ENCODE results near the gene RALGAPA2.

Gene RALGAPA2

GRCh38 chr20:20668639-20669038 is 43.8 kb downstream of the RALGAPA2 start:
- H3K4me2 ChIP-seq (ENCODE audit: low read length) = no peak overlapping the region
- H3K4me1 ChIP-seq (ENCODE audit: insufficient read depth, low read length, severe bottlenecking) = peaks cover 3% of the 10 kb centered on the region
- H3K27ac ChIP-seq (ENCODE audit: low read depth, low read length, poor library complexity, severe bottlenecking) = no peak overlapping the region
- no peaks in the 10 kb centered on the region for H3K9me2 ChIP-seq (ENCODE audit: low read depth, low read length)
- no peaks in the 10 kb centered on the region; the same call in 1 of the 2 replicates for H3K27me3 ChIP-seq (ENCODE audit: insufficient read depth, low read length)
- no peak overlapping the region for H3K9ac ChIP-seq (ENCODE audit: low read length)
- no peak overlapping the region for H2AFZ ChIP-seq (ENCODE audit: low read length)
- no peaks in the 10 kb centered on the region for H4K20me1 ChIP-seq (ENCODE audit: insufficient read depth, low read length)
- H3F3A ChIP-seq (ENCODE audit: insufficient read depth, low read length) = no peaks in the 10 kb centered on the region
- H3K79me2 ChIP-seq (ENCODE audit: insufficient read depth, low read length) = no peaks in the 10 kb centered on the region
- TF ChIP-seq CTCF (IDR thresholded peaks at IDR 0.05; ENCODE audit: low read length) (no peak), EZH2 (IDR thresholded peaks at IDR 0.05; ENCODE audit: borderline replicate concordance, low read length) (no peak)
- H3K9me3 ChIP-seq (ENCODE audit: low read length) = no peaks in the 10 kb centered on the region
- H3K4me3 ChIP-seq (ENCODE audit: low read depth, low read length, poor library complexity, severe bottlenecking) = no peak overlapping the region
- no peaks in the 10 kb centered on the region for H3K36me3 ChIP-seq (ENCODE audit: insufficient read depth, low read length)

- Histone ChIP-seq H3K79me2 (ENCODE audit: insufficient read depth, low read length) (no peaks in the 10 kb centered on the region), H3K27me3 (ENCODE audit: insufficient read depth, low read length) (no peaks in the 10 kb centered on the region; the same call in 1 of the 2 replicates), H4K20me1 (ENCODE audit: insufficient read depth, low read length) (no peaks in the 10 kb centered on the region), H2AFZ (ENCODE audit: low read length) (no peak overlapping the region), H3K27ac (ENCODE audit: low read depth, low read length, poor library complexity, severe bottlenecking) (no peak overlapping the region), H3K9ac (ENCODE audit: low read length) (no peak overlapping the region), H3K9me2 (ENCODE audit: low read depth, low read length) (no peaks in the 10 kb centered on the region), H3K4me3 (ENCODE audit: low read depth, low read length, poor library complexity, severe bottlenecking) (no peak overlapping the region), H3K4me1 (ENCODE audit: insufficient read depth, low read length, severe bottlenecking) (peaks cover 3% of the 10 kb centered on the region), H3F3A (ENCODE audit: insufficient read depth, low read length) (no peaks in the 10 kb centered on the region), H3K36me3 (ENCODE audit: insufficient read depth, low read length) (no peaks in the 10 kb centered on the region), H3K4me2 (ENCODE audit: low read length) (no peak overlapping the region), H3K9me3 (ENCODE audit: low read length) (no peaks in the 10 kb centered on the region)
- no peak for TF ChIP-seq EZH2 (IDR thresholded peaks at IDR 0.05; ENCODE audit: borderline replicate concordance, low read length)
- no peak for TF ChIP-seq CTCF (IDR thresholded peaks at IDR 0.05; ENCODE audit: low read length)
Observed at GRCh38 chr20:20666359-20666758, 46.1 kb downstream of the RALGAPA2 start.

GRCh38 chr20:20665606-20666332 is 46.7 kb downstream of the RALGAPA2 start:
- Histone ChIP-seq H3K4me3 (ENCODE audit: low read depth, low read length, poor library complexity, severe bottlenecking) (no peak overlapping the region), H3K4me2 (ENCODE audit: low read length) (no peak overlapping the region), H4K20me1 (ENCODE audit: insufficient read depth, low read length) (no peaks in the 10 kb centered on the region), H3K9me2 (ENCODE audit: low read depth, low read length) (no peaks in the 10 kb centered on the region), H3K9ac (ENCODE audit: low read length) (no peak overlapping the region), H3K4me1 (ENCODE audit: insufficient read depth, low read length, severe bottlenecking) (peaks cover 3% of the 10 kb centered on the region), H3K27me3 (ENCODE audit: insufficient read depth, low read length) (no peaks in the 10 kb centered on the region), H3K27ac (ENCODE audit: low read depth, low read length, poor library complexity, severe bottlenecking) (no peak overlapping the region), H3K36me3 (ENCODE audit: insufficient read depth, low read length) (no peaks in the 10 kb centered on the region), H3K79me2 (ENCODE audit: insufficient read depth, low read length) (no peaks in the 10 kb centered on the region), H3K9me3 (ENCODE audit: low read length) (no peaks in the 10 kb centered on the region), H3F3A (ENCODE audit: insufficient read depth, low read length) (no peaks in the 10 kb centered on the region), H2AFZ (ENCODE audit: low read length) (no peak overlapping the region)
- TF ChIP-seq CTCF (IDR thresholded peaks at IDR 0.05; ENCODE audit: low read length) (no peak), EZH2 (IDR thresholded peaks at IDR 0.05; ENCODE audit: borderline replicate concordance, low read length) (no peak)

Measured in OCI-LY1 (cell line).